Measurements from ENCODE around the gene SMARCC1.

The SMARCC1 gene

DNA sequence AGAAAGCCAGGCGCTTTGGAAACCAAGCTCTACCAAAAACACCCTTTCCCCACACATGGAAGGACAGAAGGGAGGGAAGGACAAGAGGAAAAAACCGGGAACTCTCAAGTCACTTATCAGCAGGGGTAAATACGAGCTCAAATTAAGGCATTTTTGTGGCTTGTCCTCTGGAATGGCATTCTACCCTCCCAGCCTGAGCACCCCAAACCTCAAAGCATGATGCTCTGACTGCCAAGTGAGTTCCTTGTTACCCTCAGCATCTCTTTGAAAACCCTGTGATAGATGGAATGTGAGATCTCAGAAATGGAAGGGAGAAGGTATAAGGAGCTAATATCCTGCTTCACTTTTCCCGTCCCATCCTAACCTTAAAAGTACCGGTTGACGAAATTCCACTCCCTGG lies 194.9 kb downstream of the SMARCC1 start:
- DNase-seq (ENCODE audit: low read depth) = no peak

DNA sequence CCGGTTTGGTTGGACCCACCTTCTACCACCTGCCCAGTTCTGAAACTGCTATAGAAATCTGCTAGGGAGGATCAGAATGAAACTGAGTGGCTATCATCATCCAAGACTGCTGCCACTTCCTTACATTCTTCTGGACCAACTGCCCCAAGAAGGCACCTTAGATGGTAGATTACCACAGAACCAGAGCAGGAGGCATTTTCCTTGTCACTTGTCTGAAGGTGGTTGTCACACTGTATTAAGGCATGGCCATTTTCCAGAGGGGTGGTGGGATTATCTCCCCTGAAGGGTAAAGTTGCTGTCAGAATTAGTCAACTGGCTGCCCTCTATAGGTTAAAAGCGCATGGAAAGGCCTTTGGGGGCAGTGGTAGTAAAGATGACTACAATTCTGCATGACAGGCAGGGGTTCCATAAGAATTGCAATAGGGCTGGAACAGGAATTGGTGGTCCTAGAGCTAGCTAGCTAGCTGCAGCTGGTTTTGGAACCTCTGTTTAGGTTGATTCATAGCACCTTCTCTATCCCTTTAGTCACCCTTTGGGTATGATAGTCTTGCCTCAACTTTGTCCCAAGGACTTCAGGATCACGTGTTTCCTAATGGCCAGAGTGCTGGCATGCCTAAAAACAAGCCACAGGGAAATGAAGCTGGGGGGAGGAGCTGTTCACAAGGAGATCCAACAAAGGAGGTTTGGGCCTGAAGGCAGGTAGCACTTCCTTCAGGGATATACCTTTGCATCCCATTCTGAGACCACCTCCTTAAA lies 198.2 kb downstream of the SMARCC1 start:
- DNase-seq (ENCODE audit: low read depth) = no peak

DNA sequence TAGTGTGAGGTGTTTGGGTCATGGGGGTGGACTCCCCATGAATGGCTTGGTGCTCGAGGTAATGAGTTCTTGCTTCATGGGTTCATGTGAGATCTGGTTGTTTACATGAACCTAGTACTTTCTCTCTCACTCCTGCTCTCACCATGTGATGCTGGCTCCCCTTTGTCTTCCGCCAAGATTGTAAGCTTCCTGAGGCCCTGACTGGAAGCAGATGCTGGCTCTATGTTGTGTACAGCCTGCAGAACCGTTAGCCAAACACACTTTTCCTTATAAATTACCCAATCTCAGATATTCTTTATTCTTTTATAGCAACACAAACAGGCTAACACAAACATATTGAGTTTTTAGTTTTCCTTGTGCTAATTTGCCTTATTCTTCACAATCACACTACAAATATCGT lies 199.9 kb downstream of the SMARCC1 start:
- DNase-seq (ENCODE audit: low read depth) = no peak

DNA sequence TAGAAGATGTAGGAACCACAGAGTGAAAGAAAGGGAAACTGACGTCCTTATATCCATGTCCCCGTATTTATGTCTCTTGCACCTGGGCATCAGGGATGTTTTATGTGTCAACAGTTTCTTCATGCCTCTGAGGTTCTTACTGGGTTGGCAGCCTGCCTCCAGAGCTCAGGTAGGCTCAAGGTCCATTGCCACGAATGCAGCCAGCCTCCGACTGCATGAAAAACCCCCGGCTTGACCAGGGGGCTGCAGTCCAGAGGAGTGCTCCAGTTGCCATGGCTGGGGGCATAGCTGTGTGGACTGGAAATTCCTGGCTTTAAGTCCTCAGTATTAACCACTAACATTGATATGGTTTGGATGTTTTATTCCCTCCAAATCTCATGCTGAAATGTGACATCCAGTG lies 200.3 kb downstream of the SMARCC1 start:
- DNase-seq (ENCODE audit: low read depth) = no peak

DNA sequence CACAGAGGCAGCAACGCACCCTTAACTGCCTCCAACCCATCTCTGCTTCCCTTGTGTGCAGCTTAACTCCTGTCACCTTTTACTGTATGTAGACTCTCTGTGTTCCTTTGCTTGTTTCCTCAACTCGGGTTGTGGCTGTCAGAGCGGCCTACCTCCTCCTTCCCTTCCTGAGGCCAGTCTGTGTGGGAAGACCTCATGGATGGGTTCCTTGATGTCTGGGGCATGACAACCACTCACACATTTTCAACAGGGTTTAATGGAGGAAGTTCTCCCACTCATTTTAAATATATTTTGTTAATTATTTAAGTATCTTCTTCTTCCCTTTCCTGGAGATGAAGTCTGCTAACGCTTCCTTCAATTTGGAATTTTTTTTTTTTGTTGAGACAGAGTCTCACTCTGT lies 201.2 kb downstream of the SMARCC1 start:
- DNase-seq (ENCODE audit: low read depth) = no peak

DNA sequence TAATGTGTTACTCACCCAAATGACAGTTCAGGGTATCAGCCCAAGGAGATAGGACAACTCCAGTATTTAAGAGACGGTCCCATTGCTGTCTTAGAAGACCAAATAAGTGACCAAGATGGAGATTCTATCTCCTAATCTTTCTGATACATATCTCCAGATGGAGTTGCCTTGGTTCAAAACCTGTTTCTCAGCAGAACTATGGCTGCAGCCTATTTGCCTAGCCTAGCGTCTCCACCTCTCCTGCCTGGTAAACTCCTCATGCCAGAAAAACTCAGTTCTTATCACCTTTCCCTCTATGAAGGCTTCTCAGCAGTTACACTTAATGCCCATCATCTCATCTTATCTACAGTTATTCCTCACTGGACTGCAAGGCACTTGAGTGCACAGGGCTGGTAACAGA lies 201.8 kb downstream of the SMARCC1 start:
- DNase-seq (ENCODE audit: low read depth) = no peak

DNA sequence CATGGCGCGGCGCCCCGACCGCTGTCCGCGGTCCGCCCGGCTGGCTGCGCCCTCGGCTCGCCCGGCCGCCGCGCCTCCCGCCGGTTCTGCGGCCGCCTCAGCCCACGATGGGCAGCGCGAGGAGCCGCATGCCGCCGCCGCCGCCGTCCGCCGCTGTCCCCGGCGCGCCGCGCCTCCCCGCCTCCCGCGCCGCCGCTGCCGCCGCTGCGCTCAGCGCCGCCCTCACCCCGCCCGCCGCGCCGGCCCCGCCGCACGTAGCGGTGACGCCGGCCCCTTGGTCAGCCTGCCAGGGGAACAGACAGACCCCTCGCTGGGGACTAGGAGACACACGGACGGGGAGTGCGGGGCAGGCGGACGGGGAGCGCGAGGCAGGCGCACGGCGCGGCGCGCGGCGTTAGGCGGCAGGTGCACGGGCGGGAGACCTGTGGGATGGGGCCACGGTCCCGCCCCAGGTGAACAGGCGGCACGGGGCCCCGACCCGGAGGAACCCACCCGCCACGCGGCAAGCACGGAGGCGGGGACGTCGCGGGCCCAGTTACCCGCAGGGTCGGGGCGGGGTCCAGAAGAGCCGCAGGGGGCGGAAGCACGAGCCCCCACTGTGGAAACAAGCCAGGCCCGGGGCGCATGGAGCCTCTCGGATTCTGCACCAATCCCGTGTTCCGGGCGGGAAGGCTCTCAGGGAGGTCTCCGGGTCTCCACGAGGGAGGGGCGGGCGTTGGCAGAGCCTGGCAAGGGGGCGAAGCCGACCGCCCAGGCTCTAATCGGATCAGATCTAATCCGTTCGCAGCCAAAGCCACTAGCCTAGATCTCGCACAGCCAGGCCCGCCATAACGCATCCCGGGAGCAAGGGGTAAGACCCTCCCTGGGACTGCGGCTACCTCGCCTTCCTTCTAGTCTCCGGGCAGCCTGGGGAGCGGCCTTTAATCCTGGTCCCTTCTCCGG lies 202.7 kb downstream of the SMARCC1 start, which contains the start of gene CSPG5:
Gene CSPG5, minus strand, starts transcription at position 175 of the 942 bp plus-strand sequence. Its CDS starts 172 bp downstream, at position 3.
- DNase-seq (ENCODE audit: low read depth) = no peak

DNA sequence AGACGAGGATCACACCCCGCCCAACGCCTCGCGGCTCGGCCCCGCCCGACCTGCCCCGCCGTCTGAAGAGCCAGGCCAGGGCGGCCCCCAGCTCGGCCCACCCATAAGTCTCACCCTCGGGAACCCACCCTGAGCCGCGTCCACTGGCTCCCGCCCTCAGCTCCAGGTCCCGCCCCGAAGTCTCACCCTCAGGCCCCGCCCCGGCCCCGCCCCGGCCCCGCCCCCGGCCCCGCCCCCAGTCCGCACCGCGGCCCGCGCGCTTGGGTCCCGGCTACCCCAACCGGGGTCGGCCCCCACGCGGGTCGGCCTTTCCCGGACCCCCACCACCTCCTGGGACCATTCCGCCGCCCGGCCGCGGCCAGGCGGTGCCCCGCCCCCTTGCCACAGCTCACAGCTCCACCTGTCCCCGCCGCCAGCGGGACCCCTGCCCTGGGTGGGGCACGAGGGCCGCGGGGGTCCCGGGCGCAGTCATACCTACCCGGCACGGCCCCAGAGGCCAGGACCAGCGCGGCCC lies 203.5 kb downstream of the SMARCC1 start:
- DNase-seq (ENCODE audit: low read depth) = peak; percentile 25

DNA sequence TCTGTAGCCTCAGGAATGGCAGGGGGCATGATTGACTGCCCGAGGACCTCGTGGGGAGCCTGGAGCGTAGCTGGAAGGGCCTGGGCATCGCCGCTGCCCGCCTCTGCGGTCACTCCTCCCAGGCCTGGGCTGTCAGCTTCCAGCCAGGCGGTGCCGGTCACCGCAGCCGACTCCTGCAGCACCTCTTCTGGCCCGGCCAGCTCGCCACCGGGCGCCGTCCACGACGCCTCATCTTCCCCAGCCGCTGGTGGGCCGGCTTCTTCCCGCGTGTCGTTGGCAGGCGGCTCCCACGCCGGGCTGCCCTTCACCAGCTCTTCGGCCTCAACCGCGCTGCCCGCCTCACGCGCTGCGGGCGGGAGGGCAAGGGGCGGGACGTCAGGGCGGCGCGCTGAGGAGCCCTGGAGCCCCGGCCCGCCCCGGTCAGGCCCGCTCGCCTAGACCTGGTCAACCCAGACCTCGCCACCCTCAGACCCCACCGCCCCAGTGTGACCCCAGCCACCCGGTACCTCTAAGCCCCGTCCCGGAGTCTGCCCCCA lies 204.0 kb downstream of the SMARCC1 start:
- no peak for DNase-seq (ENCODE audit: low read depth)

DNA sequence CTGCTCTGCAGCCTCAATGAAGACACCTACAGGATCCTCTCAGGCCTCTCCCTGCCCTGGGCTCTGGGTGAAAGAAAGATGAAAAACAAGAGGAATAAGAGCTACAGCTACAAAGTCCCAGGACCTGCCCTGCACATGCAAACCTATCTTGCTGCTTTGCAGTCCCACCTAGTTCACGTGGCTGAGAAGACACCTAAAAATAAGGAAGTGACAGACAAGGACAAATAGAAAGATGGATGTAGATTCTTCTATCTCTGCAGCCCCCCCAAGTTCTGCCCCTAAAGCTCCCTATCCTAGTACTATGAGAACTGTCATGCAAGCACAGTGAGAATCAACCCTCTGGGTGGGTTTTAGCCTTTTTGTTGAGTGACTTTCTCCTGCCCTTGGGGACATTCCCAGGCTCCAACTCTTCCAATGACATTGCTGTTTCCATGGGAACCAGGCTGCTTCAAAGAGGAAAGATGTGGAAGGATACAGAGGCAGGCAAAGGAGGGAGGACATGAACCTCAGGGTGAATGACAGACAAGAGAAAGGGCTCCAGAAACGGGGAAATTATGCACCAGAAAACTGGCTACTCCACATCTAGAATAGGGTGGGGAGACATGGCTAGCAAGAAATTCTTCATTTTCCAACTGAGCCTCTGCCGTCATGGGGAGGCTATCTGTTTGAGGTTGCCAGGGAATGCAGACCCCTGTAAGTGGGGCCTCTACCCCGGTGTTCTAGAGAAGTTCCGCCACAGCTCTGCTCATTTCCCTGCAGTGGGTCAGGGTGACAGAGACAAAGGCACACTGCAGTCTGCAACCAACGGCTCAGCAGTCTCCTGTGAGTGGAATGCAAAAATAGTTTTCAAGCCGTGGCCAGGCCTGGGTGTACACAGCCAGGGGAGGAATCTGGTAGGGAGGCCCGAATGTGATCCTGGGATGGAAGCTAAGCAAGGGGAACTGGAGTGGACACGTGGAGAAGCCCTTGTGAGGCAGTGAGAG lies 208.2 kb downstream of the SMARCC1 start:
- no peak for DNase-seq (ENCODE audit: low read depth)

DNA sequence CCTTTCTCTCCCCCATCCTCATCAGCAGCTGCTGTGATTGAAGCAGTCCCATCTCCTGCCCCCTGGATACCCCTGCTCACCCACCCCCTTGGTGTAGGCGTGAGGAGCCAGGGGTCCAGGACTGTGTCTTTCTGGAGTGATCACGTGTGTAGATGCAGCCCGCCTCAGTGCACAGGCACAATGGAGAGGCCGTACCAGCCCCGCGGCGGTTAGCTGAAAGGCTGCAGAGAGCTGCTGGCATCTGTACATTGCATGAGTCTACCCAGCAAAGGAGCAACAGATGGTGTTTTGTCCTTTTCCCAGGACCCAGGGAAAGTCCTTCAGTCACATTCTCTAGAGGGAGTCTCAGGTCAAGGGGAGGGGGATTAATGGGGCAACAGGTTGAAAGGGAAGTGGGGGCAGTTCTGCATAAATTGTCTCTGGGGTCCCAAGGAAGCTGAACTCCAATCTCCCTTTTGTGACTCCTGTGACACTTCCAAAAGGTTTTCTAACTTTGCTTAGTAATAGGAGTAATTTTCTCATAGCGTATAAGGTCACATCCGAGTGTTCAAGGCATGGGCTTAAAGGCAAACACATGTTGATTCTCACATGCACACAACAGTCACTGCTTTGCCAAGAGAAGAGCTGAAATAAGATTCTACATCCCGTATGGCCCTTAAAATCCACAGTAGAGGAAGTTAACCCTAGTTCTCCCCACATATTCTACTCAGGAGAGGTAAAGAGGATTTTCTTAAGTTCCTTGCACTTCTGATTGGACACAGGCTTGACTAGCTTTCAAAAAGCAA lies 210.1 kb downstream of the SMARCC1 start:
- DNase-seq (ENCODE audit: low read depth) = no peak

DNA sequence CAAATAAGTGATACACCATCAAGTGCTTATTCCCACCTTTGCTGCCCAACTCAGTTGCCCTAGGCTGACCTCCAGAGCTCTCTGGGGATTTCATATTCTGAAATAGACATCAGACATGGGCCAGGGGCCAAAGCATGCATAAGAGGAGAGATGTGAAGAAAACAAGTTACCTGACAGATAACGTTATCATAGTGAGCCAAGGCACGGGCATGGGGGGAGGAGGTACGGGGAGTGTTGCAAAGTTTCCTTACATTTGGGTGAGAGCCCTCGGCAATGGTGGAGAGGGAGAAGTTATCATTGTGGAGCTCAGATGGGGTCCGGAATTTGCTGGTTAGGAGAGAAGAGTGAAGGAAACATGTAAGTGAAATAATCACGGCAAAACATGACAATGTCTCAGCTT lies 212.8 kb downstream of the SMARCC1 start:
- DNase-seq (ENCODE audit: low read depth) = no peak

DNA sequence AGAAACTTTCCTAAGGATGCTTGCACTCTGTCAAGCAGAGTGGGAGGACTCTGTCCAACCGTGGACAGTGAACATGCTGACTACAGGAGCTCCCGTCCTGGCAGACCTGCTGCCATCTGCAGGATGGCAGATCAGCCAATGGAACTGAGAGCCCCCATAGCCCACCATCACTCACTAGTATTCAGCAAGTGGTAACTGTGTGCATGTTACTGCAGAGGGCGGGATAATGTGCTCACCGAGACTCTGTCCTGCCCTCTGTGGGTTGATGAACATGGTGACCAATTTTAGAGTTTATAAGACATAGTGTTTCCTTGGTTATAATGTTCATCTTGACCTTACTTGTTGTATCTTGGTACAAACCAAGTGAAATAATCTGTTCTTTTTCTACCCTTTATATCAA lies 214.5 kb downstream of the SMARCC1 start:
- no peak for DNase-seq (ENCODE audit: low read depth)

DNA sequence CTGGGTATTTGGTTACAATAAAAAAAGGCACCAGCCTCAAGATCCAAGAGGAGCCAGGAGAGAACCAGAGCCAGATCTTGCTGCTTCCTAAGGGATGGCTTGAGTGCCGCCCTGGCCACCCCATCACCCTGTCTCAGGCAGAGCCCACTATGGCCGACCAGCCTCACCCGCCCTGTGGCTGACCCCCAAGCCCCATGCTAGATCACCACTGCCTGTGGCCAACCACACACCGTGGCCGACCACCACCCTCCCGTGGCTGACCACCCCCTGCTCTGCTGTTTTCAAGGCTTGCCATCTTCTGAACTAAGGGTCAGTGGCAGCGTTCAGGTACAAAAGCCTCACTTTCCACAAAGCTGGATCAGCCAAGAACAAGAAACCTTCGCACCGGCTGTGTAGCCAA lies 215.0 kb downstream of the SMARCC1 start:
- DNase-seq (ENCODE audit: low read depth) = no peak

DNA sequence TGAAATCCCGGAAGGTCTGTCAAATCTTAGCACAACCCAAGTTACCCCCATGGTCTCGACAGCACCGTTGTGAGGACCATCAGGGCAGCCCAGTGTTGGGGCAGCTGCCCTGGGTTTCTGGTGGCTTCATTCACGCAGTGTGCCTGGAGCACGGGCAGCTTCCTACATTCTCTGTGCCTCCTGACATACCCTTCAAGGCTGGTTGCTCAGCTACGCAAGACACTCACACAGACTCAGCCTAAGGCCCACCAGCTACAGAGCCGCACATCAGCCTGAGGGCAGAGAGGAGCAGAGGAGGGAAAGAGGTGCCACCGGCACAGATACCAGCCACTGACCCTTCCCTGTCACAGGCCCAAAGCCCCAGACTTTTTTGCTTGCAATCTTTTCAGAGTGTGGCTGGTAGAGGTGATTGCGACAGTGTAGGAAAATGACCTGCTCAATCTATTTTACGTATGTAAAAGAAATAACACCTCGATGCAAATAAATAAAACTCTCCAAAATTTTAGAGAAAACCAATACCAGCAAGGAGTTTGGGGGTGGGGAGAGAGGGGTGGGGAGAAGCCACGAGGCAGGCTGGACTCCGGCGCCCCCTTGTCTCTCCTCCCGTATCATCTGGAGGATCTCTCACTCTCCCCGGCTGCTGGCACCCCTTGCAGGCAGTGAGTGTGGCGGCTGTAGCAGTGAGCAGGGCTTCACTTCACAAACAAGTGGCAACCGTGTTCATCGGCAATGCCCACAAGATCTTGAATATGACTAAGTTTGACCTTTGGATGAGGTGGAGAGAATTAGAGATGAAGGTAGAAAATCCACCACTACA lies 215.8 kb downstream of the SMARCC1 start:
- no peak for DNase-seq (ENCODE audit: low read depth)

DNA sequence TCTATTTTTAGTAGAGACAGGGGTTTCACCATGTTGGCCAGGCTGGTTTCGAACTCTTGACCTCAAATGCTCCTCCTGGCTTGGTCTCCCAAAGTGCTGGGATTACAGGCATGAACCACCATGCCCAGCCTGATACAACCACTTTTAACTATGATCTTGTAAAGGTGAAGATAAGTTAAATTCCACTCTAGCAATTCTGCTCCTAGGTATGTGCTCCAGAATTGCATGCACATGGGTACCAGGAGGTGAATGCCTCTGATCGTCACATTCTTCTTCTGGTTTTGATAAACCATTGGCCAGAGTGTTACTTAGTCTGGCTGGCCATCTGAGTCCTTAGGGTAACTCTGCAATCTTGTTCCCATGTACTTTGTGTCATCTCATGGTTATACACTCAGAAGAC lies 225.3 kb downstream of the SMARCC1 start:
- DNase-seq (ENCODE audit: low read depth) = no peak

DNA sequence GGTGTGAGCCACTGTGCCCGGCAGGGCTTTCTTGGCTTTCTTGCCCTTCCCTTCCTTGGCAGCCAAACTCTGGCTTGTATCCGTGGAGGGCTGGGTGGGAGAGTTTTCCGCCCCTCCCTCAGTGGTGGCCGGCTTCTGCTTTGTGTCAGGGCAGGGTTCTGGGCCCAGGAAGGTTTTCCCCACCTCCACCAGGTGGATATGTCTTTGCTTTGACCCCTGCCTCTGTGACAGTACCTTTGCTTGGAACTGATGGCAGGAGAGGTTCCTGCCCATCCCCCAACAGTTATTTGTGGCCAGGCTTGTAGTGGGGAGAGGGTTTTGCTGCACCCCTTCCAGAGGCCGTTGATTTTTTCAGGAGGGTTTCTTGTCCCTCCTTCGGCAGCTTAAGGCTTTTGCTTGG lies 227.4 kb downstream of the SMARCC1 start:
- no peak for DNase-seq (ENCODE audit: low read depth)

DNA sequence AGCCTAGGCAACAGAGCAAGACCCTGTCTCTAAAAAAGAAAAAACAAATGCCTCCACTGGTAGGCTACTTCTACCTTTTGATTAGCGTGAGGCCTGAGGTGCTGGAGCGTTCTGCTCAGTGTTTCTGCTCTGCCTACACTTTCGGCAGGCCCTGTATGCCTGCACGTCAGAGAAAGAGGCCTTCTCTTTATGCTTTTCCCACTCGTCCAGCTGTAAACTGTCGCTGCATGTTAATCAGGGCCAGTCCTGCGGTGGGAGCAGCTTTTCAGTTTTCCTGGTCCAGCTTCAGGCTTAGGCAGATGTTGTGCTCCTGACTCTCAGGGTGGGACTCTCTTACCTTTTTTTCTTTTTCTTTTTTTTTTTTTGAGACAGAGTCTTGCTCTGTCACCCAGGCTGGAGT lies 228.3 kb downstream of the SMARCC1 start:
- no peak for DNase-seq (ENCODE audit: low read depth)

DNA sequence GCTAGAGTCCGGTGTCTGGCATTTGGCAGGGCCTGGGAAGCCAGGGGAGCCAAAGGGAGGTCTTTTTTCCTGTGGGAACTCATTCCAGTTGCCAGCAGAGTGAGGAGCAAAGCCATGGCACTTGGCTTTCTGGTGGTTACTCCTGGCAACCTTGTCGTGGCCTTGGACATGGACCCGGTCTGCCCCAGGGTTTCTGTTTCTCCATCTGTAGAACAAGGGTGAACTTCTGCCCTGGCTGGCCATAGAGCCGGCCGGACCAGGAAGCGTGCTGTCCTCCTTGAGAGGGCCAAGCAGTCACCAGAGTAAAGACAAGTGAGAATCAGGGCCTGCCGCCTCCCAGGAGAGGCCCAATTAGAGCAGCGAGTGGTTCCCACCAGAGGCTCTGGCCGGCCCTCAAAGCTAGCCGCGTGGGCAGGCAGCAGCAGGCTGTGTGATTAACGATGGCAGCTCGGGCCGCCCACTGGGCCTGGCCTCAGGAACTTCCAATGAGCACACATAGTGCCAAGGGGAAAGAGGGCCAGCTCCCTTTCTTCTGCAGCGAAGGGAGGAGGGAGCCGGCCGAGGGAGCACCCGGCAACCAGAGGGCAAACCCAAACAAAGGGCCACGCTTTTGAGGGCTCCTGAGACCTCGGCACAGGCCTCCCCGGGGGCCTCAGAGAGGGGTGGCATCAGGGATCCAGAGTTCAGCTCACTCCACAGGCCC lies 239.1 kb downstream of the SMARCC1 start:
- DNase-seq (ENCODE audit: low read depth) = no peak

Measured in T follicular helper cell (primary cell).